Gastroesophageal sphincter (tissue), 3 donors: ENCODE results near the gene ZNF280C.

Experiments used
- POLR2AphosphoS5 ChIP-seq: sonication (generic); formaldehyde crosslinking; IDR thresholded peaks from one replicate; pipeline ENCODE4 v1.6.1; 2017; ENCODE audit warnings: antibody characterized with exemption
- TF ChIP-seq, protein P1 (sequence below), 4 experiments: fragments of 200-600 bp in 2 of 4; fragments of 450-650 bp in 2 of 4; sonication (generic) in 1 of 4; IDR thresholded peaks; one replicate each; pipeline ENCODE4 v1.5.1; 2017 to 2019; ENCODE audit warnings: antibody characterized with exemption in 4 of 4, mild to moderate bottlenecking in 2 of 4, moderate library complexity in 2 of 4

DNA sequence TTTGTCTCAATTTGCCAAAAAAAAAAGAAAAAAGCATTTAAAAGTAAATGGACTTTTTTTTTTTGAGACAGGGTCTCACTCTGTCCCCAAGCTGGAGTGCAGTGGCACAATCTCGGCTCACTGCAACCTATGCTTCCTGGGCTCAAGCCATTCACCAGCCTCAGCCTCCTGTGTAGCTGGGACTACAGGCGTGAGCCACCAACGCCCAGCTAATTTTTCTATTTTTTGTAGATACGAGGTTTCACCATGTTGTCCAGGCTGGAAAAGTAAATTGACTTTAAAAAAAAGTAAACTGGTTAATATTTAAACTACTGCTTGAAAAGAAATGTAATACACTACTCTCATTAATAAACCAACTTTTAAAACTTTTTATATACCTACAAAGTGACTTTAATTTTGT, 108.9 kb downstream of the ZNF280C start:
- TF ChIP-seq POLR2AphosphoS5: no peak
- TF ChIP-seq, protein P1, sequence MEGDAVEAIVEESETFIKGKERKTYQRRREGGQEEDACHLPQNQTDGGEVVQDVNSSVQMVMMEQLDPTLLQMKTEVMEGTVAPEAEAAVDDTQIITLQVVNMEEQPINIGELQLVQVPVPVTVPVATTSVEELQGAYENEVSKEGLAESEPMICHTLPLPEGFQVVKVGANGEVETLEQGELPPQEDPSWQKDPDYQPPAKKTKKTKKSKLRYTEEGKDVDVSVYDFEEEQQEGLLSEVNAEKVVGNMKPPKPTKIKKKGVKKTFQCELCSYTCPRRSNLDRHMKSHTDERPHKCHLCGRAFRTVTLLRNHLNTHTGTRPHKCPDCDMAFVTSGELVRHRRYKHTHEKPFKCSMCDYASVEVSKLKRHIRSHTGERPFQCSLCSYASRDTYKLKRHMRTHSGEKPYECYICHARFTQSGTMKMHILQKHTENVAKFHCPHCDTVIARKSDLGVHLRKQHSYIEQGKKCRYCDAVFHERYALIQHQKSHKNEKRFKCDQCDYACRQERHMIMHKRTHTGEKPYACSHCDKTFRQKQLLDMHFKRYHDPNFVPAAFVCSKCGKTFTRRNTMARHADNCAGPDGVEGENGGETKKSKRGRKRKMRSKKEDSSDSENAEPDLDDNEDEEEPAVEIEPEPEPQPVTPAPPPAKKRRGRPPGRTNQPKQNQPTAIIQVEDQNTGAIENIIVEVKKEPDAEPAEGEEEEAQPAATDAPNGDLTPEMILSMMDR (IDR thresholded peaks at IDR 0.05): no peak
